LHCN-M2 (cell line): ENCODE measurements around the gene SETD6. TPM values are rescaled to one million over a fixed set of nuclear protein-coding genes. Genes with fewer than 3 reads are reported as not detected.
"Not testable (repeated sequence)": the region's sequence is repeated elsewhere in the genome, so short reads cannot be mapped to it uniquely, and the experiment has no call there.

Experiments used
- DNase-seq: peaks from one replicate; pipeline ENCODE4 v3.0.0-alpha.2; 2012; ENCODE audit warnings: low read depth
- polyA plus RNA-seq: library from polyadenylated mRNA; unstranded; fragments of >200 nt; gene quantifications from one replicate; pipeline ENCODE4 v1.2.1, GENCODE V29; 2012; ENCODE audit warnings: missing spikeins
- total RNA-seq: library from RNA; depleted of rRNA; stranded (reverse); fragments of >200 nt; gene quantifications from 2 replicates; pipeline ENCODE4 v1.2.3, GENCODE V29; 2014; rRNA removed

SETD6 gene, protein sequence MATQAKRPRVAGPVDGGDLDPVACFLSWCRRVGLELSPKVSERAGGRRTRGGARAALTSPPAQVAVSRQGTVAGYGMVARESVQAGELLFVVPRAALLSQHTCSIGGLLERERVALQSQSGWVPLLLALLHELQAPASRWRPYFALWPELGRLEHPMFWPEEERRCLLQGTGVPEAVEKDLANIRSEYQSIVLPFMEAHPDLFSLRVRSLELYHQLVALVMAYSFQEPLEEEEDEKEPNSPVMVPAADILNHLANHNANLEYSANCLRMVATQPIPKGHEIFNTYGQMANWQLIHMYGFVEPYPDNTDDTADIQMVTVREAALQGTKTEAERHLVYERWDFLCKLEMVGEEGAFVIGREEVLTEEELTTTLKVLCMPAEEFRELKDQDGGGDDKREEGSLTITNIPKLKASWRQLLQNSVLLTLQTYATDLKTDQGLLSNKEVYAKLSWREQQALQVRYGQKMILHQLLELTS
- total RNA-seq = 9.9 and 10.8 TPM in 2 replicates
- polyA plus RNA-seq = 4.1 TPM

DNA sequence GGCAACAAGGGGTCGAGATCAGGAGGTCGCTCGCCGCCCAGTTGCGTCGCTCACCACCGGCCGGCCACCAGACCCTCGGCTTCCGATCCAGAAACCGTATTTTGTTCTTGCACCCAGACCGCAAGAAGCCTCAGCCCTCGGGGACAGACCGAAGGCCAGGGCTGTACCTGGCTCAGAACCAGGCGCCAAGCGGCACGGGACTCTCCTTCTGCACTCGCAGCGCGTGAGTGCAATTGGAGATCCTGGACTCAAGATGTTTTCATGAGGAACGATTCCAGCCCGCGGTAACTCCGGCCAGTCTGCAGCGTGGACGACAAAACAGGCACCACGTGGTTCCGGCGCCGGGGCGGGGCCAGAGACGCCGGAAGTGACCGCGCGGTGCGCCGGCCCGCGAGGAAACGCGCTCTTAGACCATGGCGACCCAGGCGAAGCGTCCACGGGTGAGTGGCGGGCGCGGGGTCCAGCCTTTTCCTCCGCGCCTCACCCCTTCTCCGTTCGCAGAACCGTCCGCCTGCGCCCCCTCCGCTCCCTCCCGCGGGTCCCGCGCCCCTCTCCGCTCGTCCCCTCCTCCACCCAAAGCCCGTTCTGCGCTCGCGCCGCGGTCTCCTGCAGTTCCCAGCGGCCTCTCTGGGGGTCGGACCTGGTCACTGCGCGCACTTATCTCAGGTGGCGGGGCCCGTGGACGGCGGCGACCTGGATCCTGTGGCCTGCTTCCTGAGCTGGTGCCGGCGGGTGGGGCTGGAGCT lies at the start of gene SETD6:
Gene SETD6, plus strand, starts transcription at position 393 of the 746 bp plus-strand sequence. Its CDS starts 21 bp downstream, at position 414.
- peak; percentile 69 for DNase-seq

DNA sequence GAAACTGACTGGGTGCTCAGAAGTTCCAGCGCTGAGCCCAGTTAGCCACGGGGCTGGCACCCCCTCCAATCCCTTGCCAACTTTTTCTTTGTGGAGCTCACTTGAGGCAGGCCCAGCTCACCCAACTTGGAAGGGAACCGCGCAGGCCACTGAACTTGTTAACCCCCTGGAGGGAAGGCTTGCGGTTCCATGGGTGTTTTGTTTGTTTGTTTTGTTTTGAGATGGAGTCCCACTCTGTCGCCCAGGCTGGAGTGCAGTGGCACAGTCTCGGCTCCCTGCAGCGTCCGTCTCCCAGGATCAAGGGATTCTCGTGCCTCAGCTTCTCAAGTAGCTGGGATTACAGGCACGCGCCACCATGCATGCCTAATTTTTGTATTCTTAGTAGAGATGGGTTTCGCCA lies 49.5 kb upstream of the SETD6 start:
- no peak for DNase-seq

DNA sequence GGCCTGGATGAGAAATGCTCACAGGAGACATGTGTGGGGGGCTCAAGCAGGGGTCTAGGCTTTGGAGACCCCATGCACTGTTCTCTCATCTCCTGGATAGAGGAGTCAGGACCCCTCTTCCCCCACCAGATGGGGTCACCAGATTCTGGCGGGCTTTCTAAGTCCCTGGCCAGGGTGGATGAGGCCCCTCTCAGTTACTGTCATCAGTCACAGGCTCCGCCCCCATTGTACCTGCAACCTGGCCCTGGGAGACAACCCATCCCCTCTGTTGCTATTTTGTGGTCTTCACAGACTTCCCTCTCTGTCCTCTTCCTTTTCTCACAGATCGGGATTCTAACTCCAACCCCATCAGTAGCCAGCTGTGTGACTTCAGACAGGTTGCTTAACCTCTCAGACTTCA lies 48.9 kb upstream of the SETD6 start:
- no peak for DNase-seq

DNA sequence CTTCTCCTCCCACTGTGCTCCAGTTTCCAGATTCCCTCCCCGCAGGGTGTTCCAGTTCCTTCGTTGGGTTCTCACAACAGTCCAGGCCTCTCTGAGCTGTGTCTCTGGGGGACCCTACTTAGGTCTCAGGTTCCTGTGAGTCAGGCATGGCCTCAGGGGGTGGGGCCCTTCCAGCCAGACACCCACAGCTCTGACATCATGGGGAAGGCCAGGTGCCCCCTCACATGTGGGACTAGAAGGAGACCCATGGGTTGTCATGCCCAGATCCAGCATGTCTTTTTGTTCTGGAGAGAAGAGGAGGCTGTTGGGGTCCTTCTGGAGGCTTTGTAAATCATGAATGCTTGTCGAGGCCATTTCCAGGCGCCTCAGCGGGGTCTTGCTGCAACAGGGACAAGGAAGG lies 47.4 kb upstream of the SETD6 start:
- DNase-seq = no peak

DNA sequence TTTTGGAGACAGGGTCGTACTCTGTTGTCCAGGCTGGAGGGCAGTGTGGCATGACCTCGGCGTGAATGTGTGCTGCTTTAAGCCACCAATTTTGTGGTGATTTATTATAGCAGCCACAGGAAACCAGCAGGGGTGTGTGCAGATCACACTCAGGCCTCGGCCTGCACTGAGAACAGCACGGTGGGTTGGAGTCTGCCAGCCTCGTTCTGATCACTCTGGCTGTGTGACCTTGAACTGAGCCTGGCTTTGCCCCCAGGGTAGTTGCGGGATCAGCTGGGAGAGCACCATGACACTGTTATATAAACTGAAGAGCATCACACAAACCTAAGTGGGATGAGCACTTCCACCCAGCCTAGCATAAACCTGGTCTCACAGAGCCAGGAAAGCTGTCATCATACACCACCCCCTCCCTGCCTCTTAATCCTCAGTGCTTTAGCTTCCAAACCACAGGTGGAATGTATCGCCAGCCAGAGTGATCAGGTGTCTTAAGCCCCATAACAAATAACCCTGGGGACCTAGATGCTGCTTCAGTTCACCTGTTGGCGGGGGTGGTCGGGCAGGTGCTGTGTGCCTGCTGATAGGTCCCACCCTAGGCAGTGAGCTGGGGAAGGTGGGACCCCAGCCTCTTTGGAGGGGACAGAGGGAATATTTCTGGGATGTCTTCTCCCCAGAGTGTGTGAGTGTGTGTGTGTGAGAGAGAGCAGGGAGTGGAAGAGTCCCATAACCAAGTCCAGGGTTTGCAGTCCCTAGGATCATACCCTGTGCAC lies 43.9 kb upstream of the SETD6 start:
- DNase-seq = no peak

DNA sequence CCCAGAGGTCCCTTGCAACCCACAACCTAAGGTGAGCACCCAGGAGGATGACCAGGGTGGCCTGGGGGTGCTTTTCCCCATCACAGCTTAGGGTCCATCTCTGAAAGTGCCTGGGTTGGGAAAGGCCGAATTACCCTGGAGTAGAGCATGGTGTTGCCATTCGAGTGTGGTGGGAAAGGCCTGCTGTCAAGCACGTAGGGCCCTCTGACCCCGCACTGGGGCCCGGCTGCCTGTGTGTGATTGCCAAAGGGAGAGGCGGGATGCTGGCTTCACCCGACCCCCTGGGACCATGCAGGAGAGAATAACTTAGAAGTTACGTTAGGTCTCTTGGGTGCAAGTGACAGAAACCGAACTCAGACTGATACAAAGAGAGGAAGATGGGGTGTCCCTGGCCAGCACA lies 43.1 kb upstream of the SETD6 start:
- no peak for DNase-seq

DNA sequence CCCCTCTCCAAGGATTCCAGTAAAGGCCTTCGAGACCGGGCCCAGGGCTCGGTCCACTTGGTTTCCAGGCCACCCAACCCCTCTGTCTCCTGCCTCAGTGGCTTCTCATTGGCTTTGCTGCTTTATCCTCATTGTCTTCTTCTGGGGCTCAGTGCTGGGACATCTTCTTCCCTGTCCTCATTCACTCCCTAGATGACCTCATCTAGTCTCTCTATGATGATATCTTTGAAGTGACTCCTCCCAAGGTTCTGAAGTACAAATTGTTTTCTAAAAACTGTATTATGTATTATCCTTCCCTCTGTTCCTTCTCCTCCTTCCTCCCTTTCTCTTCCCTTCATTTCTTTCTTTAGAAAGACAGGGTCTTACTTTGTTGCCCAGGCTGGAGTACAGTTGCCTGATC lies 42.5 kb upstream of the SETD6 start:
- no peak for DNase-seq

DNA sequence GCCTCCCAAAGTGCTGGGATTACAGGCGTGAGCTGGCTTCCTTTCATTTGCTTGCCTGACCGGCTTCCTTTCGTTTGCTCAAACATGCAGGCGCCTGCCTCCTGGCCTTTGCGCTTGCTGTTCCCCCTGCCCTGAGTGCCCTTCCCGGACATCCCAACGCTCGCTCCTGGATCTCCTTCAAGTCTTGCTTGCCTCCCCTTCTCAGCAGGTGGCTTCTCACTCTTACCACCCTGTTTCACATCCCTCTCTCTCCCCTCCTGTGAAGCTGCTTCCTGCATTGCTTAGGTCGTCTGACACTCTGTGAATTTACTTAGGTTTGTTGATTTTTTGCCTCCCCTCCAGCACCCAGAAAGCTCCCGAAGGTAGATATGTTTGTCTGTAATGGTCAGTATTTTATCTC lies 41.0 kb upstream of the SETD6 start:
- no peak for DNase-seq

DNA sequence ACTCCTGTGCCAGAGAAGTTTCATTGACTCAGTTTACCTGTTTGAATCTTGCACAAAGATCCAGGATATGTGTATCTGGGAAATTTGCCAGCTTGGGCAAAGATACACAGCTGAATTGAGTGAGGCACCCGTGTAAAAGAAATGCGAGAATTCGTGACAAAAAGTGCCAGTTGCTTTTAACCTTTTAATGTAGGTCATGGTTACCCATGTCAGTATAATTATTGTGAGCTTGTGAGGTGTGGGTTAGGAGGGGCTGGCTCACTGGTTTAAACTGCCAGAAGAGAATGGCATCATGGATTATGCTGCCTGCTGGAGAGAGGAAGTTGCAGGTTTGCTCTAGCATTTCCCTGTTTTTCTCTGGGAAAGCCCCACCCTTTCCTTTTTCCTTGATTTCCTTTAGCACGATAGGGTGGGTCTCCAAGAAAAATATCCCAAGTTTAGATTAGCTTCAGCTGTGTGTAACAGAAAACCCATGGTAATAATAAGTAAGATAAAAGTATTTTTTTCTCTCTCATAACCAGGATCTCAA lies 40.2 kb upstream of the SETD6 start:
- DNase-seq = no peak

DNA sequence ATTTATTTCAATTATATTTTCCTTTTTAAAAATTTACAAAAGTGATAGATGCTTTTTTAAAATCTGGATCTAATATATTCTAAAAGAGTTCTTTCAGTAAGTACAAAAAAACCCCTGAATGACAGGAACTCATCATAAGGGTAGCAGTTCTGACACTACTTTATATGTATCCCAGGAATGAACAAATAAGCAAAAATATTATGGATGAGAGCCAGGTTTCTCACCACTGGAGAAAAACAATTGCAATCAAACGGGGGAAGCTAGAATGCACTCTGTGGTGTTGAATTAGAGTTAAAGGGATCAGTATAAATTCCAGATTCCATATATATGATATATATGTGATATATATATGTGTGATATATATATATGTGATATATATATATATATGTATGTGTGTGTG lies 38.5 kb upstream of the SETD6 start:
- DNase-seq = no peak

DNA sequence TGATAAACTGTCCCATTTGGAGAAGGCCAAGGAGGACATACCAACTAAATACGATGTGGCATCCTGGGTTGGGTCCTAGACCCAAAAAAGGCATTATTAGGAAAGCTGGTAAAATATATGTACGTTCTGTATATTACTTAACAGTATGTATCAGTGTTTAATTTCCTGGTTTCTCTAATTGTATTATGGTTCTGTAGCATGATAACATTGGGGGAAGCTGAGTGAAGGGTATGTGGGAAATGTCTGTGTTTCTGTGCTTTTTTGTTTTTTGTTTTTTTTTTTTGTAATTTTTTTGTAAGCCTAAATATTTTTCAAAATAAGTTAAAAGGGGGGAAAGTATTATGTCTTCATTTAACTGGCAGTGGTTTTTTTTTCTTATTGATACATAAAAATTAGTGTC lies 36.9 kb upstream of the SETD6 start:
- no peak for DNase-seq

DNA sequence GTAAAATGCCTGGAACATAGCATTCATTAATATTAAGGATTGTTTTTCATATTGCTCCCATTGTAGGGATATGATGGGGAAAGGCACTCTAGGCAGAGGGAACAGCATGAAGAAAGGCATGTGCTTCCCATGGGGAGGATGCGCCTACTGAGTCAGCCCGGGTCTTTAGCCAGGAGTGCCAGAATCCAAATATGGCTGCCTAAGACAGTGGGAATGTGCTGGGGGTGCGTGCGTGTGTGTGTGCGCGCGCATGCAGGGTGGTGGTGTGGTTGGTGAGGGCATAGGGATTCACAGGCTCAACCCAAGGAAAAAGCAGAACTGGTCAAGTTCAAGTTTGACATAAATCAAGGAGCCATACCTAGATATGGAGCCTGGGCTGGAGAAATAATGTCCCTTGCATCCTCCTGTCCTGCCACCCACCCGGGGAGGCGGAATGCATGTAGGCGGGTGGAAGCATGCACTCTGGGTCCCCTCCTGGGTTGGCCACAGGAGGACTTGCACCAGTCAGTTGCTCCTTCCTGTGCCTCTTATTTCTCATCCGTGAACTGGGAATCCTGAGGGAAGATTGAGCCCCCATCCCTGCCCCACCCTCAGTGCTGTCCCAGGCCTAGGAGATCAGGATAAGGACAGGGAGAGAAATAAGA lies 34.0 kb upstream of the SETD6 start:
- DNase-seq = no peak

DNA sequence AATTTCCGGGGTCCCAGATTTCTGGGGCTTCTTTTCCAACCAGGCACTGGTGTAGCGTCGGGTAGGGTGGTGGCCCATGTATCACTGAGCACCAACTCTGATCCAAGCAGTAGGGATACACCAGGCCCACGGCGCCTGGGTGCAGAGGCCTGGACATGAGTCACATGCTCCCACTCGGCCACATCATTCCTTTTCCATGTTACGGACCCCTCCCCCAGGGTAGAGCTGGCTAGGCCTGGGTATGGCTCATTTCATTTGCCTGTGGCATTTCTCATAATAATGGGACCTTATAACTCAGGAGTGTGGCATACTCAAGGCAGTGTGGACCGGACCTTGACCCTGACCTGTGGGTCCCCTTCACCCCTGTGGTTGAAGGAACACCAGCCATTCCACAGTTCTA lies 33.4 kb upstream of the SETD6 start:
- DNase-seq = no peak

DNA sequence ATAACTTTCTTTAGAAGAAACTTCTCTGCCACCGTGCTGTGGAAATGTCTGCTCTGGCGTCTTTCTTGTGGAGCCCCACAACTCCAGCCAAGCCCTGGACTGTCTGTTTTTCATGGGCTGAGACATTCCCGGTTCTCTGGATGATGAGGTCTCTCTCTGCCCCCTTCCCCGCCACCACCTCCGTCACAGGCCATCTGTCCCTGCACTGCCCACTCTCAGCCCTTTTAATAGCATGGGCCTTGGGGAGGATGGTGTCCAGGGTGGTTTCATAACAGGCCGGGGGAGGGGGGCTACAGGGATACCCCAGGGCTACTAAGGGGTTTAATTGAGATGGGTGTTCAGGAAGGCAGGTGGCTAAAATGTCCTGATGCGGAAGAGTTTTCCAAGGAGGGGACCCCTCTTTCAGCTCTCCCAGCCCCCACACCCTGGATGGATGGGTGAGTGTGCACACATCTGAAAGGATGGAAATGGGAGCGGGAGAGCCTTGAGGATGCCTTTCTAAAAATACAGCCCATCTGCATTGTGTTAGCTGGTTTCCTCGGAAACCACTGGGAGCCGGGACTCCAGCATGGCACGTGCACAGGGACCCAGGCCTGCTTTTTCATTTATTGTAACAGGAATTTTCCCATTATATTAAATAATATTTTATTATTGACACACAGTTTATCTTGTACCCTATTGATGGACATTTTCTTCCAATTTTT lies 30.0 kb upstream of the SETD6 start:
- no peak for DNase-seq

DNA sequence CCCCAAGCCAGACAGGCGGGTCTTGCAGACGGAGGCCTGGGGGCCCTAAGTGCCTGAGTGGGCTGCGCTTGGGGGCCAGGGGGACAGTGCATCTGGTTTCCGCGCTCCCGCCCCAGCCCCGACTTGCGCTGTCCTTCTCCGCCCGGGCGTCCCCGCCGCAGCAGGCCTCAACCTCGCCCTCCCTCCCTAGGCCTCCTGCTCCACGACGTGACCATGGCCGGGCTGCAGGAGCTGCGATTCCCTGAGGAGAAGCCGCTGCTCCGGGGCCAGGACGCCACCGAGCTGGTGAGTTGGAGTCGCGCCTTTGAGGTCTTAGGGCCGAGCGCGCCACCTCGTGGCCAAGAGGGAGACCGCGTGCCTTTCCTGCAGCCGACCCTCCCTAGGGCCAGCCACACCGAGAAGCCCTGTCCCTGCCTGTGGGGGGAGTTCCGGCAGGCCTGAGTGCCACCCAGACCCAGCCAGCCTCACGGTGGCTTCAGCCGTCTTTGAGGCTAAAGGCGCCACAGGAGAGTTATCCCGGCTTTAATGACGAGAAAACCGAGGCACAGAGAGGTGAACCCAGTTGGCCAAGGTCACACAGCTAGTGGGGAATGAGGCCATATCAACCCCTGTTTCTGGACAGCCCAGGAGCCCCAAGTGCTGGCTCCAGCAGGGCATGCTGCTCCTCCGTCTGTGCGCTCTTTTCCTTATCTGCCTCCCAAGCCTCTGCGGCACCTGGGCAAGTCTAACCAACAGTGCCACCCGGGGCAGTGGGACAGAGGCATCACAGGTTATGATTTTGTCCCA lies 27.6 kb upstream of the SETD6 start:
- peak; percentile 61 for DNase-seq

DNA sequence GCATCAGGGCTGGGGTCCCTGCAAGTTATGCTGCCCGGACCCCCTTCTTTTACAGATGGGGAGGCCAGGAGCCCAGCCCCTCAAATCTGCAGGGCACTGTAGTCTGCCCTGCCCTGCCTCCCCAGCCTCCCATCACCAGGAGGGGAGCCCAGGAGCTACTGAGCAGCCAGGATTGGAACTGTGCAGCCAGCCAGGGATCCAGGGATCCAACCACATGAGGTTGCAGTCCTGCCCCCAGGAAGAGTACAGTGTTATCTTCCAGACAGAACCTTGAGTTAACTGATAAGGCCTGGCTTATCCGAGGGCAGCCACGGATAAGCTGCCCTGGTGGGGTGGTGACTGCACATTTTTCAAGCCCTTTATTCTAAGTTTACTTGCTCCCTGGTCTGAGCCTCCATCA lies 26.8 kb upstream of the SETD6 start:
- no peak for DNase-seq

DNA sequence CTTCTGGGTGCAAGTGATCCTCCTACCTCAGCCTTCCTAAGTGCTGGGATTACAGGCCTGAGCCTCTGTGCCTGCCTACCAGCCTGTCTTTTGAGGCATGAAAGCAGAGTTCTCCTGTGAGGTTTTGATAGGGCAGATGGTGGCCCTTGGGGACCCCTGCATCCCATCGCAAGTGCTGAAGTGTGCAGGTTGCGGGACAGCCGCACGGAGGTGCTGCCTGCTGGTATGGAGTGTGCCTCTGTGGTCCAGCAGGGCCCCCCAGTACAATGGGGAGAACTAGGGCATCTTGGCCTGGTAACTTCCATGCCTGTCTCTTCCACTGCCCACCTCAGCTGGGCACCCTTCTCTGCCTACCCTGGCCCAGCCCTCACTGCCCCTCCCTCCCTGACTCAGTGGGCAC lies 25.3 kb upstream of the SETD6 start:
- no peak for DNase-seq

DNA sequence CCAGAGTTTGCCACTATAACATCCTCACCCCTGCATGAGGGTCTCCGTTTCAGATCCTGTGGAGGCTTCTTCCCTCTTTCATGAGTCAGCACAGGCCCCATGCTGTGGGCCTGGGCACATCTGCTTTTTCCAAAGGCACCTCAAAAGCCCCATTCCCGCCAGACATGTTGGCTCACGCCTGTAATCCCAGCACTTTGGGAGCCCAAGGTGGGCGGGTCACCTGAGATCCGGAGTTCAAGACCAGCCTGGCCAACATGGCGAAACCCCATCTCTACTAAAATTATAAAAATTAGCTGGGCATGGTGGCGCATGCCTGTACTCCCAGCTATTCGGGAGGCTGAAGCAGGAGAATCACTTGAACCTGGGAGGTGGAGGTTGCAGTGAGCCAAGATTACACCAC lies 24.8 kb upstream of the SETD6 start:
- DNase-seq = not testable (repeated sequence)

DNA sequence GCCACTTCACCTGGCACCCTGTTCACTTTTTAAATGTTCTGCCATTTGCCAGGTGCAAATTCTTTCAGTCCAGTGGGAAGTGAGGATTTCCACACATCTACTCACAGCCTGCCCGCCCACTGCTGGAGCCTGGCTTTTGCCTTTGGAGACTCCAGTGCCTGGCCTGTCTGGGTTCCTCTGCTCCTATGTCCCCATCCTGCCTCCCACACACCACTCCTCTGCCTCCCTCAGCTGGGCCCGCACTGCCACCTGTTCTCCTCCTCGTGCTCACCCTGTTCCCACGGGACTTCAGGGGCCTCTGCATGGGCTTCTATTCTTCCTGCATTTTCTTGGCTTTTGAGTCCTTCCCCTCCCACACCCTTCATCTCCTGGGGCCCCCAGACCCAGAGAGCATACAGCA lies 23.3 kb upstream of the SETD6 start:
- DNase-seq = peak; percentile 33

DNA sequence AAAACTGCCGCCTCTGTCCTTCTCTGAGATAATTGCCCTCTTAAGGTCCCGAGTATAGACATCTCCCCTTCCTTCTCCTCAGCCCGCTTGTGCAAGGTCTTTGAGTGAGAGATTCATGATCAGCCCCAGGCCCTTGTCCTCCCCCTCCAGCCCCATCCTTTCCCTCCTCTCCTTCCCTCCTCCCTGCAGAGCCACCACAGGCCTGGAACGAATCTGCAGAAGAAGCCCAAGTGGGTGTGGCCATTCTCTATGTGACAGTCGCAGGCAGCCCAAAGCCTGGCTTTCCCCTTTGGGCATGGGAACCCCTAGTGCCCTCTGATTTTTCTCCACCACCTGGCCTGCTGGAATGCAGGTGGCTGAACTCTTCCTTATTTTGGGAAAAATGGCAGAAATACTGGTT lies 22.6 kb upstream of the SETD6 start:
- DNase-seq = no peak
